C4-2B (cell line): ENCODE results near the gene SMCO4.

Source experiments
- ZFX ChIP-seq: fragments of 450-650 bp; IDR thresholded peaks from 2 replicates; pipeline ENCODE4 v1.6.1; 2017
- TF ChIP-seq, protein P1 (sequence below): fragments of 450-650 bp; conservative IDR thresholded peaks from 2 replicates; pipeline ENCODE4 v1.5.1; 2017; ENCODE audit warnings: mild to moderate bottlenecking

DNA sequence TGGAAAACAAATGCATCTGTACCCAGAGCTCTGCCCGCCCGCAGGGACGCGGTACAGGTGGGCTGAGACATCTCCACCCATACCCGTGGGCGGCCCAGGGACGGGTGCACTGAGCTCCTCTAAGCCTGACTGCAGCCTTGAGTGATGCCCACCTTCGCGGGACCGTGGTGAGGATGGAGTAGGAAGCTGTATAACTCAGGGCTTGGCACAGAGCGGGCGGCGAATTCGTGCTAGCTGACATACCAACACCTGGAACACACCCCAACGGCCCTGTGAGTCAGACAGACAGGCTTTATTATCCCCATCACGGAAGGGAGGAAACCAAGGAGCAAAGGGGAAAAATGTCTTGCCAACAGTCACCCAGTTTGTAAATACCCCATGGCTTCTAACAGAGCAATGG is 61.9 kb downstream of the SMCO4 start:
- TF ChIP-seq, protein P1, sequence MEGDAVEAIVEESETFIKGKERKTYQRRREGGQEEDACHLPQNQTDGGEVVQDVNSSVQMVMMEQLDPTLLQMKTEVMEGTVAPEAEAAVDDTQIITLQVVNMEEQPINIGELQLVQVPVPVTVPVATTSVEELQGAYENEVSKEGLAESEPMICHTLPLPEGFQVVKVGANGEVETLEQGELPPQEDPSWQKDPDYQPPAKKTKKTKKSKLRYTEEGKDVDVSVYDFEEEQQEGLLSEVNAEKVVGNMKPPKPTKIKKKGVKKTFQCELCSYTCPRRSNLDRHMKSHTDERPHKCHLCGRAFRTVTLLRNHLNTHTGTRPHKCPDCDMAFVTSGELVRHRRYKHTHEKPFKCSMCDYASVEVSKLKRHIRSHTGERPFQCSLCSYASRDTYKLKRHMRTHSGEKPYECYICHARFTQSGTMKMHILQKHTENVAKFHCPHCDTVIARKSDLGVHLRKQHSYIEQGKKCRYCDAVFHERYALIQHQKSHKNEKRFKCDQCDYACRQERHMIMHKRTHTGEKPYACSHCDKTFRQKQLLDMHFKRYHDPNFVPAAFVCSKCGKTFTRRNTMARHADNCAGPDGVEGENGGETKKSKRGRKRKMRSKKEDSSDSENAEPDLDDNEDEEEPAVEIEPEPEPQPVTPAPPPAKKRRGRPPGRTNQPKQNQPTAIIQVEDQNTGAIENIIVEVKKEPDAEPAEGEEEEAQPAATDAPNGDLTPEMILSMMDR = no peak
- TF ChIP-seq ZFX = no peak
